ENCODE measurements around the gene ANGEL2. TPM values are rescaled to one million over a fixed set of nuclear protein-coding genes. Genes with fewer than 3 reads are reported as not detected.
A peak's percentile ranks its signal among the peaks of the same experiment; 100 is the strongest.

ANGEL2 gene
- total and polyA plus RNA-seq, 3 experiments from 2014 or later = 32.1 to 42.5 (median 41.2) TPM

GRCh38 chr1:212951126-212951946 lies 64.3 kb downstream of the ANGEL2 start:
- H3K27me3 Mint-ChIP-seq = peaks cover 38 to 67% of the 10 kb centered on the region in 2 donors
- peaks cover 7 to 22% (median 9%) of the 10 kb centered on the region in 3 donors for H3K4me1 Mint-ChIP-seq
- Histone ChIP-seq H3K4me1 (ENCODE audit: insufficient read depth, low read length) (no peaks in the 10 kb centered on the region), H3K4me3 (ENCODE audit: low read length) (peak overlapping the region; percentile 39), H3K9me3 (ENCODE audit: low read length) (no peaks in the 10 kb centered on the region), H3K27me3 (ENCODE audit: insufficient read depth, low read length, poor library complexity, severe bottlenecking) (peaks cover 16% of the 10 kb centered on the region), H3K36me3 (ENCODE audit: insufficient read depth, low read length) (no peaks in the 10 kb centered on the region), H3K27ac (ENCODE audit: low read depth, low read length) (no peak overlapping the region)
- ChIA-PET POLR2A (no interaction called here), CTCF (no interaction called here)
- H3K27ac Mint-ChIP-seq = no peak overlapping the region
- H3K9me3 Mint-ChIP-seq = peaks cover 0 to 5% (median 2%) of the 10 kb centered on the region in 5 donors
- DNase-seq = no peak
- no peaks in the 10 kb centered on the region for H3K36me3 Mint-ChIP-seq
- H3K4me3 Mint-ChIP-seq = peak overlapping the region in 6 of 7 donors; percentile 20 to 87 (median 74)

- Mint-ChIP-seq H3K4me3 (peak within 1 kb of the TSS in 6 of 7 donors; percentile 62 to 87 (median 74)), H3K27ac (peak within 1 kb of the TSS in 1 of 8 donors; percentile 14), H3K9me3 (peaks cover 0 to 5% (median 2%) of the 10 kb centered on the region in 5 donors), H3K27me3 (peaks cover 36 to 60% of the 10 kb centered on the region in 2 donors), H3K36me3 (no peaks in the 10 kb centered on the region), H3K4me1 (peaks cover 7 to 22% (median 9%) of the 10 kb centered on the region in 3 donors)
- H3K27me3 ChIP-seq (ENCODE audit: insufficient read depth, low read length, poor library complexity, severe bottlenecking) = peaks cover 16% of the 10 kb centered on the region
- H3K4me1 ChIP-seq (ENCODE audit: insufficient read depth, low read length) = no peaks in the 10 kb centered on the region
- no peak within 1 kb of the TSS for H3K27ac ChIP-seq (ENCODE audit: low read depth, low read length)
- H3K9me3 ChIP-seq (ENCODE audit: low read length) = no peaks in the 10 kb centered on the region
- peak in 4 of 5 donors; percentile 3 to 11 (median 9) for DNase-seq
- ChIA-PET POLR2A (no interaction called here), CTCF (no interaction called here)
- H3K36me3 ChIP-seq (ENCODE audit: insufficient read depth, low read length) = no peaks in the 10 kb centered on the region
- peak within 1 kb of the TSS; percentile 39 for H3K4me3 ChIP-seq (ENCODE audit: low read length)
Observed at GRCh38 chr1:212950243-212951125, 65.2 kb downstream of the ANGEL2 start, which contains the start of gene VASH2. Gene VASH2, plus strand, starts transcription at chr1:212950541. Its CDS starts 1,002 bp downstream, at chr1:212951543.

- ChIA-PET CTCF (no interaction called here), POLR2A (no interaction called here)
- Mint-ChIP-seq H3K36me3 (no peaks in the 10 kb centered on the region), H3K4me1 (peaks cover 7 to 22% (median 9%) of the 10 kb centered on the region in 3 donors), H3K4me3 (peak overlapping the region in 6 of 7 donors; percentile 62 to 87 (median 74)), H3K27me3 (peaks cover 33 to 62% of the 10 kb centered on the region in 2 donors), H3K9me3 (peaks cover 0 to 5% (median 2%) of the 10 kb centered on the region in 5 donors), H3K27ac (no peak overlapping the region)
- Histone ChIP-seq H3K4me3 (ENCODE audit: low read length) (peak overlapping the region; percentile 34), H3K9me3 (ENCODE audit: low read length) (no peaks in the 10 kb centered on the region), H3K27ac (ENCODE audit: low read depth, low read length) (no peak overlapping the region), H3K27me3 (ENCODE audit: insufficient read depth, low read length, poor library complexity, severe bottlenecking) (peaks cover 16% of the 10 kb centered on the region), H3K36me3 (ENCODE audit: insufficient read depth, low read length) (no peaks in the 10 kb centered on the region), H3K4me1 (ENCODE audit: insufficient read depth, low read length) (no peaks in the 10 kb centered on the region)
- DNase-seq = no peak
Observed at GRCh38 chr1:212949771-212950170, 65.9 kb downstream of the ANGEL2 start.

GRCh38 chr1:212946872-212947271 lies 68.8 kb downstream of the ANGEL2 start:
- Histone ChIP-seq H3K27me3 (ENCODE audit: insufficient read depth, low read length, poor library complexity, severe bottlenecking) (peaks cover 5% of the 10 kb centered on the region), H3K27ac (ENCODE audit: low read depth, low read length) (no peak overlapping the region), H3K36me3 (ENCODE audit: insufficient read depth, low read length) (no peaks in the 10 kb centered on the region), H3K4me1 (ENCODE audit: insufficient read depth, low read length) (no peaks in the 10 kb centered on the region), H3K9me3 (ENCODE audit: low read length) (no peaks in the 10 kb centered on the region), H3K4me3 (ENCODE audit: low read length) (no peak overlapping the region)
- Mint-ChIP-seq H3K36me3 (peaks cover 0 to 3% (median 0%) of the 10 kb centered on the region in 3 donors), H3K9me3 (peaks cover 0 to 5% (median 2%) of the 10 kb centered on the region in 5 donors), H3K27me3 (peaks cover 18 to 39% of the 10 kb centered on the region in 2 donors), H3K4me3 (no peak overlapping the region), H3K27ac (no peak overlapping the region), H3K4me1 (peaks cover 4 to 18% (median 4%) of the 10 kb centered on the region in 3 donors)
- POLR2A ChIA-PET = no interaction called here
- no peak for DNase-seq
- CTCF ChIA-PET = no interaction called here

- no peaks in the 10 kb centered on the region for H3K27me3 ChIP-seq (ENCODE audit: insufficient read depth, low read length, poor library complexity, severe bottlenecking)
- no peaks in the 10 kb centered on the region for H3K36me3 ChIP-seq (ENCODE audit: insufficient read depth, low read length)
- Mint-ChIP-seq H3K27me3 (peaks cover 12 to 37% of the 10 kb centered on the region in 2 donors), H3K36me3 (peaks cover 0 to 3% (median 0%) of the 10 kb centered on the region in 3 donors), H3K4me3 (no peak overlapping the region), H3K27ac (no peak overlapping the region), H3K4me1 (peaks cover 0 to 11% (median 2%) of the 10 kb centered on the region in 3 donors), H3K9me3 (peaks cover 0 to 5% (median 4%) of the 10 kb centered on the region in 5 donors)
- DNase-seq = no peak
- POLR2A ChIA-PET = no interaction called here
- CTCF ChIA-PET = no interaction called here
- H3K27ac ChIP-seq (ENCODE audit: low read depth, low read length) = no peak overlapping the region
- H3K9me3 ChIP-seq (ENCODE audit: low read length) = no peaks in the 10 kb centered on the region
- no peaks in the 10 kb centered on the region for H3K4me1 ChIP-seq (ENCODE audit: insufficient read depth, low read length)
- H3K4me3 ChIP-seq (ENCODE audit: low read length) = no peak overlapping the region
Observed at GRCh38 chr1:212945463-212946160, 70.1 kb downstream of the ANGEL2 start.

- H3K36me3 Mint-ChIP-seq = peaks cover 0 to 6% (median 0%) of the 10 kb centered on the region in 3 donors
- POLR2A ChIA-PET = no interaction called here
- H3K27me3 ChIP-seq (ENCODE audit: insufficient read depth, low read length, poor library complexity, severe bottlenecking) = no peaks in the 10 kb centered on the region
- no peak for DNase-seq
- CTCF ChIA-PET = no interaction called here
- no peak overlapping the region for H3K27ac ChIP-seq (ENCODE audit: low read depth, low read length)
- peaks cover 0 to 8% (median 4%) of the 10 kb centered on the region in 5 donors for H3K9me3 Mint-ChIP-seq
- H3K27ac Mint-ChIP-seq = no peak overlapping the region
- H3K4me3 ChIP-seq (ENCODE audit: low read length) = no peak overlapping the region
- H3K27me3 Mint-ChIP-seq = peaks cover 14 to 34% of the 10 kb centered on the region in 2 donors
- H3K9me3 ChIP-seq (ENCODE audit: low read length) = no peaks in the 10 kb centered on the region
- H3K4me3 Mint-ChIP-seq = no peak overlapping the region
- no peaks in the 10 kb centered on the region for H3K36me3 ChIP-seq (ENCODE audit: insufficient read depth, low read length)
- H3K4me1 Mint-ChIP-seq = peaks cover 0 to 8% (median 0%) of the 10 kb centered on the region in 3 donors
- H3K4me1 ChIP-seq (ENCODE audit: insufficient read depth, low read length) = no peaks in the 10 kb centered on the region
Observed at GRCh38 chr1:212945056-212945455, 70.6 kb downstream of the ANGEL2 start.

GRCh38 chr1:212944229-212944901 lies 71.3 kb downstream of the ANGEL2 start:
- H3K4me1 Mint-ChIP-seq = peaks cover 0 to under 1% (median 0%) of the 10 kb centered on the region in 3 donors
- no peak overlapping the region for H3K27ac Mint-ChIP-seq
- H3K9me3 Mint-ChIP-seq = peaks cover 0 to 8% (median 4%) of the 10 kb centered on the region in 5 donors
- H3K27me3 Mint-ChIP-seq = peaks cover 14 to 30% of the 10 kb centered on the region in 2 donors
- ChIA-PET POLR2A (interaction anchor here (0.6 kb wide), 1 partner anchor 72 kb away, joined by 6 read pairs; no protein-coding TSS in a partner anchor), CTCF (no interaction called here)
- H3K4me3 ChIP-seq (ENCODE audit: low read length) = no peak overlapping the region
- no peaks in the 10 kb centered on the region for H3K9me3 ChIP-seq (ENCODE audit: low read length)
- no peaks in the 10 kb centered on the region for H3K4me1 ChIP-seq (ENCODE audit: insufficient read depth, low read length)
- H3K27me3 ChIP-seq (ENCODE audit: insufficient read depth, low read length, poor library complexity, severe bottlenecking) = no peaks in the 10 kb centered on the region
- H3K27ac ChIP-seq (ENCODE audit: low read depth, low read length) = no peak overlapping the region
- no peaks in the 10 kb centered on the region for H3K36me3 ChIP-seq (ENCODE audit: insufficient read depth, low read length)
- no peak for DNase-seq
- peaks cover 0 to 6% (median 2%) of the 10 kb centered on the region in 3 donors for H3K36me3 Mint-ChIP-seq
- no peak overlapping the region for H3K4me3 Mint-ChIP-seq
